SK-MEL-5 (cell line): ENCODE data around the gene YJU2. TPM values are rescaled to one million over a fixed set of nuclear protein-coding genes. Genes with fewer than 3 reads are reported as not detected.
"Not testable (repeated sequence)": the region's sequence is repeated elsewhere in the genome, so short reads cannot be mapped to it uniquely, and the experiment has no call there.

Experiments
- DNase-seq: peaks from one replicate; pipeline ENCODE4 v3.0.0-alpha.2; 2016; ENCODE audit warnings: low read depth, low spot score
- in situ Hi-C: cut with HindIII; loops from 2 replicates; pipeline ENCODE4 v1.10.0; 2016; ENCODE audit warnings: low sequenced_read_pairs, high pct_unique_total_duplicates, low pct_unique_long_range_greater_than_20kb
- total RNA-seq: library from RNA; depleted of rRNA; stranded (reverse); fragments of >200 nt; shearing (Covaris generic); gene quantifications from 2 replicates; pipeline ENCODE4 v1.2.3, GENCODE V29; 2014

Gene YJU2
- total RNA-seq, 1 experiment from 2014 or later, result 20.2 TPM

DNA sequence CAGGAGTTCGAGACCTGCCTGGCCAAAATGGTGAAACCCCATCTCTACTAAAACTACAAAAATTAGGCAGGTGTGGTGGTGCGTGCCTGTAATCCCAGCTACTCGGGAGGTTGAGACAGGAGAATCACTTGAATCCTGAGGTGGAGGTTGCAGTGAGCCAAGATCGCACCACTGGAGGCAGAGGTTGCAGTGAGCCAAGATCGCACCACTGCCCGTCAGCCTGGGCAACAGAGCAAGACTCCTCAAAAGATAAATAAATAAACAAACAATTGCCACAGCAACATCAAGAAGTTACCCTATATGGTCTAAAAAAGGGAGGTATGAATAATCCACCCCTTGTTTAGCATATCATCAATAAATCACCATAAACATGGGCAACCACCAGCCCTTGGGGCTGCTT is 942 bp upstream of the YJU2 start:
- in situ Hi-C loops, DNase-seq: not testable (repeated sequence)

DNA sequence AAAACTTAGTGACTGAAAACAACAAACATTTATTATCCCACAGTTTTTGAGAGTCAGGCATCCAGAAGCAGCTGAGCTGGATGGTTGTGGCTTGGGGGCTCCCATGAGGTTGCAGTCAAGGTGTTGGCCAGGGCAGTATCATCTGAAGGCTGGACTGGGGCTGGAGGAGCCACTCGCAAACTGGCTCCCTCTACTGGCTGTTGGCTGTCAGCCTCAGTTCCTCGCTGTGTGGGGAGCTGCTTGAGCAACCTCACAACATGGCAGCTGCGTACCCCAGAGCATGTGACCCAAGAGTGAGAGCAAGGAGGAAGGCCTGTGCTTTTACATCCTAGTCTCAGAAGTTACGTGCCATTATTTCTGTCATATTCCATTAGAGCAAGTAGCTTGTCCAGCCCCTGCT is 9.7 kb downstream of the YJU2 start:
- in situ Hi-C loops, result no loop called here

DNA sequence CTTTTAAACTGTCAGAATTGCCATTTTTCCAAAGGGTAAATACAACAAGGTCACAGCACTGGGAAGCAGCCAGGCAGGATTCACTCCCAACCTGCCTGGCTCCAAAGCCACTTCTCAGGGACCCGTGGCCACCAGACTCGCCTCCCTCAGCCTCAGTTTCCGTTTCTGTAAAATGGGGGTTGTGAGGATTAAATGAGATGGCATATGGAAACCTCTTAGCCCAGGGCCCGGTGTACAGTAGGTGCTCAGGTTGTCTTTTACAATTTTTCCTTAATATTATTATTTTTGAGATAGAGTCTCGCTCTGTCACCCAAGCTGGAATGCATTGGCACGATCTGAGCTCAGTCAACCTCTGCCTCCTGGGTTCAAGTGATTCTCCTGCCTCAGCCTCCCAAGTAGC is 10.1 kb downstream of the YJU2 start:
- in situ Hi-C loops, result no loop called here
- DNase-seq, result no peak

More for the DNA sequence above, 9.7 kb downstream of the YJU2 start:
- no peak for DNase-seq

DNA sequence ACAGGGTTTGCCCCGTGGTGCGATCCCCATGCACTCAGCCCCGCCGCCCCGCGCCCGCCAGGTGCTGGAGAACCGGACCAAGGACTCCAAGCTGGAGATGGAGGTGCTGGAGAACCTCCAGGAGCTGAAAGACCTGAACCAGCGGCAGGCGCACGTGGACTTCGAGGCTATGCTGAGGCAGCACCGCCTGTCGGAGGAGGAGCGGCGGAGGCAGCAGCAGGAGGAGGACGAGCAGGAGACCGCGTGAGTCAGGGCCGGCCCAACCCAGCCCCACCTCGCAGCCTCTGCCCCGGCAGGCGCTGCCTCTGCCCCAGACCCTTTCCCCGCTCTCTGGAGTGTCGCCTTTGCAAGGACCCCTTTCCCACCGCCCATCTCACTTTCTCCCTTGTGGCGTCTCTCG is 11.3 kb downstream of the YJU2 start:
- no peak for DNase-seq
- in situ Hi-C loops, result no loop called here

DNA sequence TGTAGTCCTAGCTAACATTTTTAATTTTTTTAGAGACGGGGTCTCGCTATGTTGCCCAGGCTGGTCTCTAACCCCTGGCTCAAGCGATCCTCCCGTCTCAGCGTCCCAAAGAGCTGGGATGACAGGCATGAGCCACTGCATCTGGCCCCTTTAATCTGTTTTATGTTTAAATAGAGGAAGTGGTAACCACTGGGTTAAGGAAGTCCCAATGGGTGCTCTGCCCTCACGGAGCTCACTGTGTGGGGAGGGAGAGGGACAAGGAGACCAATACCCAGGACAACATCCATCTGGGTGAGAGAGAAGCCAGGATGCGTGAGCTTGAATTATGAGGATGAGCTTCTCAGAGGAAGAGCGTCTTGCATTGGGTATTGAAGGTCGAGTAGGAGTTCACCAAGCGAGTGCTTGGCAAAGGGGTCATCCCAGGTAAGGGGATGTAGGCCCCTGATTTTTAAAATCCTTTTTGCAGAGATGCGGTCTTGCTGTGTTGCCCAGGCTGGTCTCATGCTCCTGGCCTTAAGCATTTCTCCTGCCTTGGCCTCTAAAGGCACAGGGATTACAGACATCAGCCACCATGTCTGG is 13.8 kb downstream of the YJU2 start:
- DNase-seq, result no peak
- in situ Hi-C loops, result no loop called here

DNA sequence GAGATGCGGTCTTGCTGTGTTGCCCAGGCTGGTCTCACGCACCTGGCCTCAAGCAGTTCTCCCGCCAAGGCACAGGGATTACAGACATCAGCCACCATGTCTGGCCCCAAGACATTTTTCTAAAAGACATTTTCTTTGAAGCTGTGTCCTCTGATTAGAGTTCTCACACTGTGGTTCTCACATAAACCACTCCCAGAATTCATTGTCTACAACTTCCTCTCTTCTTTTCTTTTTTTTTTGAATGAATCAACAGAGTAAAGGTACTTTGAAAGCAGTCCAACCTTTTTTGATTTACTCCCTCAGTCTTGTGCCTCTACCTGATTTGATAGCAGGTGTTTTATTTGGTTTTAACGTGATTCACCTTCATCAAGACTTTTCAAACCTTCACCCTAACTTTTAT is 17.9 kb downstream of the YJU2 start:
- no peak for DNase-seq
- in situ Hi-C loops, result no loop called here

DNA sequence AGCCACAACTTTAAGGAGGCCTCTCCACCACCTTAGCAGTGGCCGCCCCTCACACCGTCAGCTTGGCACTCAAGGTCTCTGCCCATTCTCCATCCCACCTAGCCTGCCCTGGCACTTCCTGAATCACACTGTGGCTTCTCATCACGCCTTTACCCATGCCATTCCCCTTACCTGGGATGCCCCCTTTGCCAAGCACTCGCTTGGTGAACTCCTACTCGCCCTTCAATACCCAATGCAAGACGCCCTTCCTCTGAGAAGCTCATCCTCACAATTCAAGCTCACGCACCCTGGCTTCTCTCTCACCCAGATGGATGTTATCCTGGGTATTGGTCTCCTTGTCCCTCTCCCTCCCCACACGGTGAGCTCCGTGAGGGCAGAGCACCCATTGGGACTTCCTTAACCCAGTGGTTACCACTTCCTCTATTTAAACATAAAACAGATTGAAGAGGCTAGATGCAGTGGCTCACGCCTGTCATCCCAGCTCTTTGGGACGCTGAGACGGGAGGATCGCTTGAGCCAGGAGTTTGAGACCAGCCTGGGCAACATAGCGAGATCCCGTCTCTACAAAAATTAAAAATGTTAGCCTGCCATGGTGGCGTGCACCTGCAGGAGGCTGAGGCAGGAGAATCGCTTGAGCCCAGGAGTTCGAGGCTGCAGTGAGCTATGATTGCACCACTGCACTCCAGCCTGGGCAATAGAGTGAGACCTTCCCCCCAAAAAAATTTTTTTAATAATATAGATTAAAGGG is 19.5 kb downstream of the YJU2 start:
- in situ Hi-C loops, result no loop called here
- no peak for DNase-seq

DNA sequence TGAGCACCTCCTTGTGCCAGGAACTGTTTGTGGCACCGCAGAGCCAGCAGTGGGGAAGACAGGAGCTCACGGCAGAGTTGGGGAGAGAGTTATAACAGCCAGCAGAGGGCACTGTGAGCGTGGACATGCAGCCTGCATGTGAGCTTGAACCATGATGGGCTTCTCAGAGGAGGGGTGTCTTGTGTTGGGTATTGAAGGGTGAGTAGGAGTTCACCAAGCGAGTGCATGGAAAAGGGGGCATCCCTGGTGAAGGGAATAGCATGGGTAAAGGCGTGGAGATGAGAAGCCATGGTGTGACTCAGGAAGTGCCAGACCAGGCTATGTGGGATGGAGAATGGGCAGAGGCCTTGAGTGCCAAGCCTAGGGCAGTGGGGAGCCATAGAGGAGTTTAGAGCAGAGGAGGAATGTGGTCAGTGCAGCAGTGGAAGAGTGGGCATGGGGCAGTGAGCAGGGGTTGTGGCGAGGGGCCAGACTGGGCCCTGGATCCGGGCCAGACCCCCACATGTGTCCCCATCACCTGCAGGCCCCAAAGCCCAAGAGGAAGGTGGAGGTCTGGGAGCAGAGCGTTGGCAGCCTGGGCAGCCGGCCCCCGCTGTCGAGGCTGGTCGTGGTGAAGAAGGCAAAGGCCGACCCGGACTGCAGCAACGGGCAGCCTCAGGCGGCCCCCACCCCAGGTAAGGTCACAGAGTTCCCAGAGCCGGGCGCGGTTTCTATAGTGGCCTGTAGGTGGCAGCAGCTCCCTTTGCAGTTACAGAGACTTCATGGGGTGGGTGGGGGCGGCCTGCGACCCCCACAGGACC is 20.4 kb downstream of the YJU2 start:
- in situ Hi-C loops, result no loop called here
- DNase-seq, result peak; percentile 83

DNA sequence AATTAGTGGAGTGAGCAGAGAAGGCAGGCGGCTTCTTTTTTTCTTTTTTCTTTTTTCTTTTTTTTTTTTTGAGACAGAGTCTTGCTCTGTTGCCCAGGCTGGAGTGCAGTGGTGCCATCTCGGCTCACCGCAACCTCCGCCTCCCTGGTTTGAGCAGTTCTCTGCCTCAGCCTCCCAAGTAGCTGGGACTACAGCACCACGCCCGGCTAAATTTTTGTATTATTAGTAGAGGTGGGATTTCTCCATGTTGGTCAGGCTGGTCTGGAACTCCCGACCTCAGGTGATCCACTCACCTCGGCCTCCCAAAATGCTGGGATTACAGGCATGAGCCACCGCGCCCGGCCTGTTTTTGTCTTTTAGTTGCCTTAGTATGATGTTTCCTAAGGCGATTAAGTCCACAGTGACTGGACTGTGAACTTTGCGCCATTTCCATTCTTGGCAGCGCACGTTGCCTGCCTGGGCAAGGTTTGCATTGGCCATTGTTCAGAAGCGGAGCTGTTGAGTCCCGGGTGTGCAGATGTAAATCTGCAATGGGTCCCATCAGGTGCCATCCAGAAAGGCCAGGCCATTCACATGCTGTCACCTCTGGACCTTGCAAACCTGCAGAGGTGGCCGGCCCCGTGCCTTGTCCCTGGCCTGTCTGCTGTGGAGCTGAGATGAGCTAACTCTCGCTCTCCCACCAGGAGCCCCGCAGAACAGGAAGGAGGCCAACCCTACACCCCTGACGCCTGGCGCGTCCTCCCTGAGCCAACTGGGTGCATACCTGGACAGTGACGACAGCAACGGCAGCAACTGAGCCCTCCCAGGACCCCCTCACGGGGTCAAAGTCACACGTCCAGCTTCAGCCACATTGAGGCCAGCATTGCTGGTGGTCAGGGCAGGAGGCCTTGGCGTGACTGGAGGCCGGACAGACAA is 21.3 kb downstream of the YJU2 start:
- in situ Hi-C loops, result no loop called here
- no peak for DNase-seq

DNA sequence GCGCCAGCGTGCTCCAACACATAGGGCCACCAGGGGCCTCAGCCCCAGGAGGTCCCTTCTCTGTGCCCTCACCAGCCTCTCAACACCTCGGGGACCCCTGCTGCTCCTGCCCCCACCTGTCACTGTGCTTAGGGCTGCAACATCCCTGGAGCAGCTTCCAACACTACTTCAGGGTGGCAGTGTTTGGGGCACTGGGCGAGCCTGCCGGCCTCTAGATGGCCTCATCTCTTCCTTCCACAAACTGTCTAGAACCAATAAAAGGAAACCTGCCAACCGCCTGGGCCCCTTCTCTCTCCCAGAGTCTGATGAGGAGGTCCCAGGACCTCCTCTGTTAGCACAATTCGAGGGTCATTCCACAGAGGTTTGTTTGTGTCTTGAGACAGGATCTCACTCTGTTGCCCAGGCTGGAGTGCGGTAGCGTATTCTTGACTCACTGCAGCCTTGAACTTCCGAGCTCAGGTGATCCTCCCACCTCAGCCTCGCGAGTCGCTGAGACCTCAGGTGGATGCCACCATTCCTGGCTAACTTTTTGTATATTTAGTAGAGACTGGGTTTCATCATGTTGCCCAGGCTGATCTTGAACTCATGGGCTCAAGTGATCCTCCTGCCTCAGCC is 22.0 kb downstream of the YJU2 start:
- no peak for DNase-seq
- in situ Hi-C loops, result no loop called here

DNA sequence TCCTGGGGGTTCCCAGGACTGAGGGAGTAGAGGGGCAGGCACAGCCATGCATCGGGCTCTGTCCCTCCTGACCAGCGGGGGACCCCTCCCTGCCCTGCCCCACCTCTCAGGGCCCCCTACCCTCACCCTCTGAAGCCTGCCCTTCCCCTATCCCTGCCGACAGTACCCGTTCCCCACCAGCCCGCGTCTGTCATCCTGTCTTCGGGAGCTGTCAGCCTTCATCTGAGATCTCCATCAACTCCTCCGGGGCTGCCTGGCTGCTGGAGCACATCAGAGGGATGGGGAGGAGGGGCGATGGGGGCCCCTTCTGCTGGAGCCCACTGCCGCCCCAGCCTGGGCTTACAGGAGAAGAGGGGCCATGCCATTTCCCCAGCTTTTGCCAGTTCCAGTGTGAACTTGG is 26.0 kb downstream of the YJU2 start:
- DNase-seq, result no peak

DNA sequence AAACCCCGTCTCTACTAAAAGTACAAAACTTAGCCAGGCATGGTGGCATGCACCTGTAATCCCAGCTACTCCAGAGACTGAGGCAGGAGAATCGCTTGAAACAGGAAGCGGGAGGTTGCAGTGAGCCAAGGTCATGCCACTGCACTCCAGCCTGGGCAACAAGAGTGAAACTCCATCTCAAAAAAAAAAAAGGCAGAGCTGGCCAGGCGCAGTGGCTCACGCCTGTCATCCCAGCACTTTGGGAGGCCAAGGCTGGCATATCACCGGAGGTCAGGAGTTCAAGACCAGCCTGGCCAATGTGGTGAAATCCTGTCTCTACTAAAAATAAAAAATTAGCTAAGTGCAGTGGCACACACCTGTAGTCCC is 27.4 kb downstream of the YJU2 start:
- in situ Hi-C loops, DNase-seq: not testable (repeated sequence)

More for the DNA sequence above, 26.0 kb downstream of the YJU2 start:
- in situ Hi-C loops, result no loop called here

DNA sequence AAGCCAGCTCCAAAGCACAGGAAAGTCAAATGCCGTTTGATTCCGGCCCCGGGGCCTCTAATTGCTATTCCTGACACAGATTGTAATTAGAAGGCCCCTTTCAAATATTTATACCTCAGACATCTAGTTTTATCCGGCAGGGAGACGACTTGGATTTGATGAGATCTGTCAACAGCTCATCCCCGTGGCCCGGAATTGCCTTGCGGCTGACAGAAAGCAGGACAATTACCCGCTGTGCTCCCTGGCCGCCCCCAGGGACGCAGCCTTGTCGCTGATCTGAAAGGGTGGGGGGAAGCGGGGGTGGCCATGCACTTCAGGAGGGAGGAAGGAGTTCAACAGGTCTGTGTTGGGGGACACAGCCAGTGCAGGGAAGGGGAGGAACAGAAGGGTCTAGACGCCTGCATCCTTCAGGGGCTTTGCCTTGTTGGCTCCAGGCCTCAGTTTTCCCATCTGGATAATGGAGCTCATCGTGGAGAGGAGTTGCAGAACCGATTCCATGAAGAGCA is 30.4 kb downstream of the YJU2 start:
- in situ Hi-C loops, result no loop called here
- DNase-seq, result no peak

DNA sequence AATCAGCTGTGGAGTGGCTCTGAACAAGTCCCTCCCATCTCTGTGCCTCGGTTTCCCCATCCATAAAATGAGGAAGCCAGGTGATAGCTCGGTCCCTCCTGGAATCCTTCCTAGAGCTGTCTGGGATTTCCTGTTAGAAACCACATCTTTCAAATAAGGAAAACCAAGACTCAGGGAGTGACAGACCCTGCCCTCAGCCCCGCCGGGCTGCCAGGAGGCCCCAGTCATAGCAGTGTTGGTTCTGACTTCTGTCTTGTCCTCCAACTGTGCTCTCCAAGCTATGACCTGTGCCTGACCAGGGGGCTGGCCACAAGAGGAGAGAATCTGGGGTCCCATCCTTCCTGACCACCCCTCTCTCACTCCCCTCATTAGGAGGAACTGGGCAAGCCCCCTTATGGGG is 31.1 kb downstream of the YJU2 start:
- DNase-seq, result no peak
- in situ Hi-C loops, result no loop called here

DNA sequence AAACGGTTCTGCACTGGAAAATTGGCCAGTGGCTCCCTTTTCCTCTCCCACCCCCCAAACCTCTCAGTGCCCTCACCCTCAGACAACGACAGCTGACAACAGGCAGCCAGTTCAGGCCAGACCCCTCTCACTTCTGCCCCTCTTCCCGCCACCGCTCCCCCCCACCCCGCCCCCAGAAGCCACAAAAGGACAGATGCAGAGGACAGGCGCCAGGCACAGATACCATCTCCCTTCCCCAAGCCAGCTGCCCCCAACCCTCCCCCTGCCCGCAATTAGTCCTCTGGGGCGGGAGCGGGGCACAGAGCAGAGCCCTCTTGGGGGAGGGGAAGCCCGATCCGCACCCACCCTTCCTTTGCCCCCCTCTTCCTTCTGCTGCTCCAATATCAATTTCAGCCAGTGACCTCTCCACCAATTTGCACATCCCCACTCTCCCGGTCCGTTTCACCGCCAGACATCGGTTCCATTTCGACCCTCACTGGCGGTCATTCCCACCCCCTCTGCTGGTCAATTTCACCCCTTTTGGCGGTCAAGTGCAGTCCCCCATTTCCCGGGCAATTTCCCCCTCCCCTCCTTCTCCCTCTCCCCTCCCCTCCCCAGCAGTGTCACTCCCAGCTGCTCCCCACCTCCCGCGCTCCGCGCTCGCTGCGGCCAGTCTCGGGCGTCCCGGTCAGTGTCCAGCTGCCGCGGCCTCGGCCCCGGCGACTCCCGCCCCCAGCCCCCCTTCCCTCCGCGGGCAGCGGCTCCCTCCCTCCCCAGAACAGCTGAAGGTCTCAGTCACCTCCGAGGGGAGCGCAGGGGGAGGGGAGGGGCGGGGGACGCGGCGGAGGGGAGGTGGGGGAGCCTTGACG is 31.8 kb downstream of the YJU2 start, which contains the start of gene SHD:
TSS of gene SHD (plus strand) at position 848 of the 848 bp plus-strand sequence. CDS start 798 bp downstream, outside the sequence.
- DNase-seq, result no peak
- in situ Hi-C loops, result no loop called here

DNA sequence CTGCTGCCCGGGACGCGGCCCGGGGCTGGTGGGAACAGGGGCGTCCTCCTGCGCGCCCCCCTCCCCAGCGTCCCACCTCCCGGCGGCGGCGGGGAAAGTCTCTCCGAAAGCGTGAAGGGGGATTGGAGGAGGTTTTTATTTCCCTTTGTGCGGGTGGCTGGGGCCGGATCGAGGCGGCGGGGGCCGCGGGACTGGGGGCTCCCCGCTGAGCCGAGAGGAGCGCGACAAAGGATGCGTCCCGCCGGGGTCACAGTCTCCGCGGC is 32.3 kb downstream of the YJU2 start:
- in situ Hi-C loops, result no loop called here

More for the DNA sequence above, 32.3 kb downstream of the YJU2 start:
- no peak for DNase-seq
